ENCODE measurements around the gene COL21A1.

The COL21A1 gene

GRCh38 chr6:56246541-56246880 is 869 bp downstream of the COL21A1 start:
- no peaks in the 10 kb centered on the region; the same call in 1 of the 2 replicates for H3K9me3 ChIP-seq (ENCODE audit: control insufficient read depth, insufficient read depth, low read length)
- no peaks in the 10 kb centered on the region for H4K20me1 ChIP-seq (ENCODE audit: control insufficient read depth, insufficient read depth, low read depth, low read length)
- no peaks in the 10 kb centered on the region for H3K9me2 ChIP-seq (replicated peaks; ENCODE audit: control insufficient read depth, low read length)
- H3K27me3 ChIP-seq (ENCODE audit: control insufficient read depth, low read length), result no peaks in the 10 kb centered on the region
- TF ChIP-seq CTCF (IDR thresholded peaks at IDR 0.05; ENCODE audit: low read depth, low read length, poor library complexity, severe bottlenecking), result no peak
- TF ChIP-seq EZH2phosphoT487 (IDR thresholded peaks at IDR 0.05; ENCODE audit: borderline replicate concordance, low read length), result no peak
- H3K4me3 ChIP-seq (ENCODE audit: low read length), result no peak overlapping the region
- no peaks in the 10 kb centered on the region for H3K36me3 ChIP-seq (ENCODE audit: control insufficient read depth, low read length)
- no peaks in the 10 kb centered on the region for H3F3A ChIP-seq (ENCODE audit: control insufficient read depth, insufficient read depth)
- H3K27ac ChIP-seq (ENCODE audit: low read depth, low read length), result no peak overlapping the region
- H3K79me2 ChIP-seq (ENCODE audit: control insufficient read depth, low read length), result no peaks in the 10 kb centered on the region
- H3K4me2 ChIP-seq (ENCODE audit: low read length), result no peak overlapping the region
- H3K4me1 ChIP-seq (ENCODE audit: control insufficient read depth, low read length), result no peaks in the 10 kb centered on the region

GRCh38 chr6:56245903-56246351 is 1.5 kb downstream of the COL21A1 start:
- Histone ChIP-seq H3F3A (ENCODE audit: control insufficient read depth, insufficient read depth) (no peaks in the 10 kb centered on the region), H3K27me3 (ENCODE audit: control insufficient read depth, low read length) (no peaks in the 10 kb centered on the region), H3K36me3 (ENCODE audit: control insufficient read depth, low read length) (no peaks in the 10 kb centered on the region), H3K4me1 (ENCODE audit: control insufficient read depth, low read length) (no peaks in the 10 kb centered on the region), H3K27ac (ENCODE audit: low read depth, low read length) (no peak overlapping the region), H3K9me3 (ENCODE audit: control insufficient read depth, insufficient read depth, low read length) (no peaks in the 10 kb centered on the region; the same call in 1 of the 2 replicates), H4K20me1 (ENCODE audit: control insufficient read depth, insufficient read depth, low read depth, low read length) (no peaks in the 10 kb centered on the region), H3K79me2 (ENCODE audit: control insufficient read depth, low read length) (no peaks in the 10 kb centered on the region), H3K4me3 (ENCODE audit: low read length) (no peak overlapping the region), H3K9me2 (replicated peaks; ENCODE audit: control insufficient read depth, low read length) (no peaks in the 10 kb centered on the region), H3K4me2 (ENCODE audit: low read length) (no peak overlapping the region)
- TF ChIP-seq EZH2phosphoT487 (IDR thresholded peaks at IDR 0.05; ENCODE audit: borderline replicate concordance, low read length) (no peak), CTCF (IDR thresholded peaks at IDR 0.05; ENCODE audit: low read depth, low read length, poor library complexity, severe bottlenecking) (no peak)

GRCh38 chr6:56244528-56245253 is 2.7 kb downstream of the COL21A1 start:
- Histone ChIP-seq H3K36me3 (ENCODE audit: control insufficient read depth, low read length) (no peaks in the 10 kb centered on the region), H4K20me1 (ENCODE audit: control insufficient read depth, insufficient read depth, low read depth, low read length) (no peaks in the 10 kb centered on the region), H3K27ac (ENCODE audit: low read depth, low read length) (no peak overlapping the region), H3K4me2 (ENCODE audit: low read length) (no peak overlapping the region), H3K4me1 (ENCODE audit: control insufficient read depth, low read length) (no peaks in the 10 kb centered on the region), H3K9me3 (ENCODE audit: control insufficient read depth, insufficient read depth, low read length) (no peaks in the 10 kb centered on the region; the same call in 1 of the 2 replicates), H3K4me3 (ENCODE audit: low read length) (no peak overlapping the region), H3K27me3 (ENCODE audit: control insufficient read depth, low read length) (no peaks in the 10 kb centered on the region), H3K79me2 (ENCODE audit: control insufficient read depth, low read length) (no peaks in the 10 kb centered on the region), H3F3A (ENCODE audit: control insufficient read depth, insufficient read depth) (no peaks in the 10 kb centered on the region), H3K9me2 (replicated peaks; ENCODE audit: control insufficient read depth, low read length) (no peaks in the 10 kb centered on the region)
- TF ChIP-seq CTCF (IDR thresholded peaks at IDR 0.05; ENCODE audit: low read depth, low read length, poor library complexity, severe bottlenecking) (no peak), EZH2phosphoT487 (IDR thresholded peaks at IDR 0.05; ENCODE audit: borderline replicate concordance, low read length) (no peak)
